Breast epithelium (tissue), 4 donors: Measurements from ENCODE around the gene SEMA3C. TPM values are rescaled to one million over a fixed set of nuclear protein-coding genes. Genes with fewer than 3 reads are reported as not detected.

Source experiments
- DNase-seq, 2 donors: peaks; one replicate each; pipeline ENCODE4 v3.0.0-alpha.2; 2019; ENCODE audit warnings: low spot score in 2 of 2
- H3K27ac ChIP-seq, 2 donors: fragments of 200-600 bp; sonication (generic) in 1 of 2; one replicate each; pipeline ENCODE4 v1.5.1; 2016 to 2019; ENCODE audit warnings: mild to moderate bottlenecking in 1 of 2
- H3K27me3 ChIP-seq, 2 donors: fragments of 200-600 bp; sonication (generic) in 1 of 2; one replicate each; pipeline versions ENCODE4 v1.5.1 to v1.6.0; 2017 to 2019; ENCODE audit warnings: control low read depth in 1 of 2, mild to moderate bottlenecking in 1 of 2
- H3K36me3 ChIP-seq: fragments of 200-600 bp; one replicate; pipeline ENCODE4 v1.5.1; 2019
- H3K4me1 ChIP-seq, 2 donors: fragments of 200-600 bp; sonication (generic); one replicate each; pipeline ENCODE4 v1.5.1; 2016 to 2019; ENCODE audit warnings: control low read depth in 1 of 2
- H3K4me3 ChIP-seq, 3 donors: fragments of 200-600 bp; sonication (generic); 1 replicate in 2 of 3; 2 replicates in 1 of 3; pipeline ENCODE4 v1.5.1; 2016 to 2019; ENCODE audit warnings: mild to moderate bottlenecking in 3 of 3, moderate library complexity in 2 of 3
- H3K9me3 ChIP-seq, 2 donors: fragments of 200-600 bp; sonication (generic) in 1 of 2; one replicate each; pipeline ENCODE4 v1.5.1; 2016 to 2019; ENCODE audit warnings: control low read depth in 1 of 2
- POLR2A ChIP-seq: fragments of 450-650 bp; IDR thresholded peaks from one replicate; pipeline ENCODE4 v1.6.1; 2016; ENCODE audit warnings: antibody characterized with exemption, mild to moderate bottlenecking, moderate library complexity
- POLR2AphosphoS5 ChIP-seq, 3 donors: sonication (generic); formaldehyde crosslinking; IDR thresholded peaks; one replicate each; pipeline ENCODE4 v1.6.1; 2017; ENCODE audit warnings: antibody characterized with exemption in 3 of 3
- intact Hi-C: fragments of 100-400 bp; cut with DNase I; formaldehyde crosslinking; loops from one replicate; pipeline ENCODE4 v1.15.1; 2023; ENCODE audit warnings: low total_unique reads
- total RNA-seq, 3 donors: library from RNA; depleted of rRNA; stranded (reverse); fragments of >200 nt; gene quantifications; one replicate each; pipeline ENCODE4 v1.1.0, GENCODE V29; 2016
- TF ChIP-seq, protein P1 (sequence below), 3 donors: fragments of 450-650 bp; IDR thresholded peaks; one replicate each; pipeline ENCODE4 v1.5.1; 2016 to 2017; ENCODE audit warnings: antibody characterized with exemption in 3 of 3, mild to moderate bottlenecking in 3 of 3, moderate library complexity in 3 of 3

The SEMA3C gene
- total RNA-seq, 3 donors from 2014 or later = 67.5 to 157 (median 108) TPM

GRCh38 chr7:80847027-80847426, 71.8 kb downstream of the SEMA3C start:
- intact Hi-C loops = no loop called here
- DNase-seq = no peak
- H3K4me1 ChIP-seq = peaks cover 0 to 15% of the 10 kb centered on the region in 2 donors

DNA sequence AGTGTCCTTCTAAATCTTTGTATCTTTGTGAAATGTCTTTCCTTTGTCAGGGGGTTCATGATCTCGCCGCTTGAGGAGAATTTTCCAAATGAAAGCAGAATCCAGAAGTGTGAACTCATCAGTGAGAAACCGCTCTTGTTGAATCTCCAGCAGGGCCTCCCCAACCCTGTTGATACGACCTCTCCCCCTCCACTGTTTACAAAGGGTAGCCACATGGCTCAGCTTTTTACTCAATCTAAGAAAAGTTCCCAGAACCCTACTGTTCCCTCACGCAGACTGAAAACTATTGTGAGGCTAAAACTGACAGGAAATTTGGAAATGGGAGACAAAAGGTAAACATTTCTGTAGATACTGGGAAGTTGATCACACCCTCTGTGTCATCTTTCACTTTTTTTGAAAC, 73.9 kb downstream of the SEMA3C start:
- Histone ChIP-seq H3K9me3 (no peaks in the 10 kb centered on the region), H3K27me3 (no peaks in the 10 kb centered on the region), H3K4me3 (no peak overlapping the region), H3K4me1 (peaks cover 0 to 15% of the 10 kb centered on the region in 2 donors), H3K36me3 (no peaks in the 10 kb centered on the region), H3K27ac (no peak overlapping the region)
- TF ChIP-seq, protein P1, sequence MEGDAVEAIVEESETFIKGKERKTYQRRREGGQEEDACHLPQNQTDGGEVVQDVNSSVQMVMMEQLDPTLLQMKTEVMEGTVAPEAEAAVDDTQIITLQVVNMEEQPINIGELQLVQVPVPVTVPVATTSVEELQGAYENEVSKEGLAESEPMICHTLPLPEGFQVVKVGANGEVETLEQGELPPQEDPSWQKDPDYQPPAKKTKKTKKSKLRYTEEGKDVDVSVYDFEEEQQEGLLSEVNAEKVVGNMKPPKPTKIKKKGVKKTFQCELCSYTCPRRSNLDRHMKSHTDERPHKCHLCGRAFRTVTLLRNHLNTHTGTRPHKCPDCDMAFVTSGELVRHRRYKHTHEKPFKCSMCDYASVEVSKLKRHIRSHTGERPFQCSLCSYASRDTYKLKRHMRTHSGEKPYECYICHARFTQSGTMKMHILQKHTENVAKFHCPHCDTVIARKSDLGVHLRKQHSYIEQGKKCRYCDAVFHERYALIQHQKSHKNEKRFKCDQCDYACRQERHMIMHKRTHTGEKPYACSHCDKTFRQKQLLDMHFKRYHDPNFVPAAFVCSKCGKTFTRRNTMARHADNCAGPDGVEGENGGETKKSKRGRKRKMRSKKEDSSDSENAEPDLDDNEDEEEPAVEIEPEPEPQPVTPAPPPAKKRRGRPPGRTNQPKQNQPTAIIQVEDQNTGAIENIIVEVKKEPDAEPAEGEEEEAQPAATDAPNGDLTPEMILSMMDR (IDR thresholded peaks at IDR 0.05) = no peak
- TF ChIP-seq POLR2A = no peak
- TF ChIP-seq POLR2AphosphoS5 (IDR thresholded peaks at IDR 0.05) = no peak
- no peak for DNase-seq
- intact Hi-C loops = no loop called here

More at GRCh38 chr7:80847027-80847426, 71.8 kb downstream of the SEMA3C start:
- Histone ChIP-seq H3K36me3 (no peaks in the 10 kb centered on the region), H3K27ac (no peak overlapping the region), H3K27me3 (no peaks in the 10 kb centered on the region), H3K4me3 (no peak overlapping the region), H3K9me3 (no peaks in the 10 kb centered on the region)
- TF ChIP-seq, protein P1 (IDR thresholded peaks at IDR 0.05) = no peak
- no peak for TF ChIP-seq POLR2AphosphoS5 (IDR thresholded peaks at IDR 0.05)
- TF ChIP-seq POLR2A = no peak

GRCh38 chr7:80843018-80843677, 75.7 kb downstream of the SEMA3C start:
- TF ChIP-seq POLR2A (no peak), POLR2AphosphoS5 (IDR thresholded peaks at IDR 0.05) (no peak)
- TF ChIP-seq, protein P1 (IDR thresholded peaks at IDR 0.05) = no peak
- no peak for DNase-seq
- H3K27ac ChIP-seq = no peak overlapping the region
- no peaks in the 10 kb centered on the region for H3K9me3 ChIP-seq
- intact Hi-C loops = no loop called here
- peaks cover 0 to 15% of the 10 kb centered on the region in 2 donors for H3K4me1 ChIP-seq
- no peak overlapping the region for H3K4me3 ChIP-seq
- H3K36me3 ChIP-seq = no peaks in the 10 kb centered on the region
- H3K27me3 ChIP-seq = no peaks in the 10 kb centered on the region

GRCh38 chr7:80842022-80842790, 76.6 kb downstream of the SEMA3C start:
- Histone ChIP-seq H3K27ac (no peak overlapping the region), H3K4me3 (no peak overlapping the region), H3K36me3 (no peaks in the 10 kb centered on the region), H3K27me3 (no peaks in the 10 kb centered on the region), H3K4me1 (peaks cover 0 to 15% of the 10 kb centered on the region in 2 donors), H3K9me3 (no peaks in the 10 kb centered on the region)
- intact Hi-C loops = no loop called here
- DNase-seq = no peak
- TF ChIP-seq POLR2AphosphoS5 (IDR thresholded peaks at IDR 0.05) (no peak), POLR2A (no peak)
- TF ChIP-seq, protein P1 (IDR thresholded peaks at IDR 0.05) = no peak

GRCh38 chr7:80841423-80841955, 77.4 kb downstream of the SEMA3C start:
- Histone ChIP-seq H3K4me3 (no peak overlapping the region), H3K27ac (no peak overlapping the region), H3K27me3 (no peaks in the 10 kb centered on the region), H3K9me3 (no peaks in the 10 kb centered on the region), H3K36me3 (no peaks in the 10 kb centered on the region), H3K4me1 (peaks cover 0 to 15% of the 10 kb centered on the region in 2 donors)
- intact Hi-C loops = no loop called here
- no peak for TF ChIP-seq POLR2A
- no peak for TF ChIP-seq POLR2AphosphoS5 (IDR thresholded peaks at IDR 0.05)
- TF ChIP-seq, protein P1 (IDR thresholded peaks at IDR 0.05) = no peak
- no peak for DNase-seq
